ENCODE results near the gene ARHGEF7.

Gene ARHGEF7

DNA sequence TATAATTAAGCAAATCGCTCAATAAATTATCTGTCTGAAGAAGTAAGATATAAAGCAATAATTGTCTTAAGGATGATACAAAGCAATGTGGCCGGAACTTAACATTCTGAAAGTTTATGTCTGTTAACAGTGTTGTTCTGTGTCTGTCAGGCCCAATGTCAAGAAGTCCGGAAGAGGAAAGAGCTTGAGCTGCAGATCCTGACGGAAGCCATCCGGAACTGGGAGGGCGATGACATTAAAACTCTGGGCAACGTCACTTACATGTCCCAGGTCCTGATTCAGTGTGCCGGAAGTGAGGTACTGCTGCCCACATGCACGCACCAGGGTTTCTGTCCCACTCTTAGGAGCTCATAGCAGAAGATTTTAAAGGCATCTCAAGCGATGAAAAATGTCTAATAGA, 160.3 kb downstream of the ARHGEF7 start:
- Histone ChIP-seq H3K4me3 (ENCODE audit: low read depth, low read length) (peak overlapping the region; percentile 36), H2BK5ac (ENCODE audit: low read depth, low read length, poor library complexity) (no peak overlapping the region), H3K4me2 (ENCODE audit: low read length) (no peak overlapping the region), H3K9ac (ENCODE audit: low read length) (no peak overlapping the region), H3K27me3 (ENCODE audit: insufficient read depth, low read length) (no peaks in the 10 kb centered on the region), H2AFZ (ENCODE audit: insufficient read depth, low read length, poor library complexity) (no peak overlapping the region), H3K79me1 (ENCODE audit: low read length) (no peaks in the 10 kb centered on the region), H3K27ac (ENCODE audit: low read depth, low read length) (no peak overlapping the region), H4K91ac (ENCODE audit: low read depth, low read length) (no peak overlapping the region), H3K18ac (ENCODE audit: low read length) (no peak overlapping the region), H3K79me2 (ENCODE audit: control insufficient read depth, insufficient read depth, low read length, poor library complexity) (no peaks in the 10 kb centered on the region), H2BK120ac (ENCODE audit: insufficient read depth, low read length, poor library complexity) (no peak overlapping the region), H2AK5ac (ENCODE audit: low read length) (no peak overlapping the region), H3K4me1 (ENCODE audit: control insufficient read depth in 1 of 2, insufficient read depth in 2 of 2, low read length in 2 of 2) (no peaks in the 10 kb centered on the region), H3K36me3 (ENCODE audit: control insufficient read depth in 1 of 2, insufficient read depth in 2 of 2, low read length in 2 of 2) (peaks cover 26 to 43% of the 10 kb centered on the region in 2 experiments), H3K4ac (ENCODE audit: low read depth, low read length) (no peak overlapping the region), H3K14ac (ENCODE audit: low read length) (no peak overlapping the region), H2BK12ac (ENCODE audit: low read length) (no peak overlapping the region), H4K12ac (ENCODE audit: low read depth, low read length) (no peak overlapping the region), H3K9me3 (ENCODE audit: insufficient read depth, low read depth, low read length) (peaks cover 2% of the 10 kb centered on the region), H3K23ac (ENCODE audit: low read length) (peak overlapping the region; percentile 95), H4K8ac (ENCODE audit: low read depth, low read length) (no peak overlapping the region)
- WGBS (ENCODE audit: extremely low coverage, insufficient coverage, insufficient read length): no CpG with 5 or more reads among the region's 10 CpGs
- no peak for DNase-seq

DNA sequence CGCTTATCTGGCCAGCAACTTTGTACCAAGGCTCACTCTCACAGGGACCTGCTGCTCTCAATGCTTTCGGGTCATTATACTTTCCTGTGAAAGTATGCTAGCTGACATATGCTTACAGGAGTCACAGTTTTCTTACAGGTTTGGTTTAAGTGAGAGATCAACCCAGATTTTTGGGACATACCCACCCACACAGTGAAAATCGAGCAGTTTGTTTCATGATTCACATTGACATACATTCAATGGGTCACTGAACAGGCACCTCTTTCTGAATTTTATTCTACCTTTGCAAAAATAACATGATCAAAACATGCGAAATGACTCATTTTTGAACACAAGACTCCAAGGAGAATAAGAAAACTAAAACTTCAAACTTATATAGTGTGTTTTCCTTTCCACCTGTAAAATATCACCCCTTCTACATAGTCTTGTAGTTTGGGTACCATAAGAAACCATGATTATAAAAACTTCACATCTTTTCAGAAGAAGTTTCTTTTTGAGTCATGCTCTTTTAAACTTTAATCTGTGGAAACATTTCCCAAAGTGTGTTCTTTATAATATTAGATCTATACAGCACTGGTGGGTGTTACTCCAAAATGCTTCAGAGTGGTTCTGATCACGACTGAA, 161.0 kb downstream of the ARHGEF7 start:
- Histone ChIP-seq H2AK5ac (ENCODE audit: low read length) (no peak overlapping the region), H2AFZ (ENCODE audit: insufficient read depth, low read length, poor library complexity) (no peak overlapping the region), H2BK120ac (ENCODE audit: insufficient read depth, low read length, poor library complexity) (no peak overlapping the region), H3K14ac (ENCODE audit: low read length) (no peak overlapping the region), H3K23ac (ENCODE audit: low read length) (no peak overlapping the region), H3K79me1 (ENCODE audit: low read length) (no peaks in the 10 kb centered on the region), H2BK5ac (ENCODE audit: low read depth, low read length, poor library complexity) (no peak overlapping the region), H3K9me3 (ENCODE audit: insufficient read depth, low read depth, low read length) (peaks cover 2% of the 10 kb centered on the region), H3K27ac (ENCODE audit: low read depth, low read length) (no peak overlapping the region), H3K4me2 (ENCODE audit: low read length) (no peak overlapping the region), H3K18ac (ENCODE audit: low read length) (no peak overlapping the region), H4K91ac (ENCODE audit: low read depth, low read length) (no peak overlapping the region), H3K79me2 (ENCODE audit: control insufficient read depth, insufficient read depth, low read length, poor library complexity) (no peaks in the 10 kb centered on the region), H4K8ac (ENCODE audit: low read depth, low read length) (no peak overlapping the region), H3K27me3 (ENCODE audit: insufficient read depth, low read length) (no peaks in the 10 kb centered on the region), H3K4me1 (ENCODE audit: control insufficient read depth in 1 of 2, insufficient read depth in 2 of 2, low read length in 2 of 2) (no peaks in the 10 kb centered on the region), H3K36me3 (ENCODE audit: control insufficient read depth in 1 of 2, insufficient read depth in 2 of 2, low read length in 2 of 2) (peaks cover 27 to 47% of the 10 kb centered on the region in 2 experiments), H3K9ac (ENCODE audit: low read length) (no peak overlapping the region), H2BK12ac (ENCODE audit: low read length) (no peak overlapping the region), H3K4me3 (ENCODE audit: low read depth, low read length) (no peak overlapping the region), H3K4ac (ENCODE audit: low read depth, low read length) (no peak overlapping the region), H4K12ac (ENCODE audit: low read depth, low read length) (no peak overlapping the region)
- WGBS (ENCODE audit: extremely low coverage, insufficient coverage, insufficient read length): no CpG with 5 or more reads among the region's 5 CpGs
- no peak for DNase-seq

DNA sequence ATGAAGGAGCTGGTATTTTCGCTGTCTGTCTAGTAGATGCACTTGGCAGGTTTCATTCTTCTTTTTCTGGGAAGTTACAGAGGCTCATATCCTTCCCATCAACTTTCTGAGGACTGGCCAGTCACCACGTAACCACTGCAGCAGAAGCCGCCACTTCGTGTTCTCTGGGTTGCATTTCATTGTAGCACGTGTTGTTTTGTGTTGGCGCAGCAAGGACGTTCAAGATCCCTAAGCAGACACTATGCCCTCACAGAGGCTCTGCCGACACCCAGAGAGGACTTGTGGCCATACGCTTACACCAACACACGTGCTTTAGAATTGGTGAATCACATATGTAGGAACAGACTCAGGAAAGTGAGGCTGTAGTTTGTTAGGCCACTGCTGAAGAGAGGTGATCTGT, 163.1 kb downstream of the ARHGEF7 start:
- no peak overlapping the region for H4K91ac ChIP-seq (ENCODE audit: low read depth, low read length)
- no peak overlapping the region for H3K27ac ChIP-seq (ENCODE audit: low read depth, low read length)
- peak overlapping the region; percentile 11 for H3K23ac ChIP-seq (ENCODE audit: low read length)
- no peaks in the 10 kb centered on the region for H3K79me1 ChIP-seq (ENCODE audit: low read length)
- no peaks in the 10 kb centered on the region for H3K9me3 ChIP-seq (ENCODE audit: insufficient read depth, low read depth, low read length)
- no peak overlapping the region for H3K4ac ChIP-seq (ENCODE audit: low read depth, low read length)
- no peak overlapping the region for H2BK12ac ChIP-seq (ENCODE audit: low read length)
- no peak overlapping the region for H3K14ac ChIP-seq (ENCODE audit: low read length)
- H3K4me2 ChIP-seq (ENCODE audit: low read length): no peak overlapping the region
- no peak for DNase-seq
- H3K4me1 ChIP-seq (ENCODE audit: control insufficient read depth in 1 of 2, insufficient read depth in 2 of 2, low read length in 2 of 2): no peaks in the 10 kb centered on the region
- H3K18ac ChIP-seq (ENCODE audit: low read length): no peak overlapping the region
- no peak overlapping the region for H3K9ac ChIP-seq (ENCODE audit: low read length)
- H4K8ac ChIP-seq (ENCODE audit: low read depth, low read length): no peak overlapping the region
- WGBS (ENCODE audit: extremely low coverage, insufficient coverage, insufficient read length): no CpG with 5 or more reads among the region's 10 CpGs
- H3K27me3 ChIP-seq (ENCODE audit: insufficient read depth, low read length): no peaks in the 10 kb centered on the region
- peaks cover 30 to 46% of the 10 kb centered on the region in 2 experiments for H3K36me3 ChIP-seq (ENCODE audit: control insufficient read depth in 1 of 2, insufficient read depth in 2 of 2, low read length in 2 of 2)
- H2BK120ac ChIP-seq (ENCODE audit: insufficient read depth, low read length, poor library complexity): no peak overlapping the region
- H2BK5ac ChIP-seq (ENCODE audit: low read depth, low read length, poor library complexity): no peak overlapping the region
- H2AK5ac ChIP-seq (ENCODE audit: low read length): no peak overlapping the region
- no peak overlapping the region for H2AFZ ChIP-seq (ENCODE audit: insufficient read depth, low read length, poor library complexity)
- H3K79me2 ChIP-seq (ENCODE audit: control insufficient read depth, insufficient read depth, low read length, poor library complexity): no peaks in the 10 kb centered on the region
- H4K12ac ChIP-seq (ENCODE audit: low read depth, low read length): no peak overlapping the region
- H3K4me3 ChIP-seq (ENCODE audit: low read depth, low read length): no peak overlapping the region

DNA sequence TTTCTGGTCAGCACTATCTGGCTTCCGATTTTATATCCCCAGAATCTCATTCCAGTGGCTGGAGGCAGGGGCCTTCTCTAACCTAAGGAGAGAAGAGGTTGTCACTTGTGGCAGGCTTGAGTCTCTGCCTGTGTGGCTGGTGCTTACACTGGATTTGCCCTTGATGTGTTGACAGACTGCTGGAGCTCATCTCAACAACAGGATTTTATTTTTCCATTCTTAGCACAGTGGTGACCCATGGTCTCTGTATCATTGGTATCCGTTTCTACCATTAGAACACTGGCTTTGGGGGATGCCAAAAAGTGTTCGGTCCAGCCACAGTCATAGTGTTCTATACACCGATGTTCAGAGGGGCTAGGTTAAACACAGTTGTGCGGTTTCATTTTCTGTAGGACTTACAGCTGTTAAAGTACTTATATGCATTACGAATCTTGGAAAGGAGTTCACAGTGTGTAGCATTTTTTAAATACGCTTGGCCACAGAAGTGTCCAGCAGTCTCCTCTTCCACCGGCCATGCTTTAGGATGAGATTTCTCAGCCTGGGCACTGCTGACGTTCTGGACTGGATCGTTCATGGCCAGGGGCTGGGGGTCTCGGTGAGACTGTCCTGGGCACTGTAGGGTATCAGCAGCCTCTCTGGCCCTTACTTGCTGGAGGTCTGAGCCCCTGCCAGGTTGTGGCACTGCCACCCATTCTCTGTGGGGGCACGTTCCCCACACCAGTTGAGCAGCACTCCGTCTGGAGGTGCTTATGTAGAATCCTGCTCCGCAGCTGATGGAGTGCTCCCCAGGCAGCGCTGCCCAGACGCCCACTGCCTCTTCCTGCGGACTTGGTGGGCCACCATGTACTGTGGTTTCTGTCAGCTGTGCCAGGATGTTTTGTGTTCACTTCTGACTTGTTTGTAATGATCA, 163.9 kb downstream of the ARHGEF7 start:
- WGBS (ENCODE audit: extremely low coverage, insufficient coverage, insufficient read length): no CpG with 5 or more reads among the region's 17 CpGs
- H2BK5ac ChIP-seq (ENCODE audit: low read depth, low read length, poor library complexity): no peak overlapping the region
- H2AK5ac ChIP-seq (ENCODE audit: low read length): no peak overlapping the region
- no peak overlapping the region for H3K4me2 ChIP-seq (ENCODE audit: low read length)
- H2BK12ac ChIP-seq (ENCODE audit: low read length): no peak overlapping the region
- H3K9me3 ChIP-seq (ENCODE audit: insufficient read depth, low read depth, low read length): no peaks in the 10 kb centered on the region
- H3K79me1 ChIP-seq (ENCODE audit: low read length): no peaks in the 10 kb centered on the region
- no peak overlapping the region for H4K8ac ChIP-seq (ENCODE audit: low read depth, low read length)
- peaks cover 30 to 46% of the 10 kb centered on the region in 2 experiments for H3K36me3 ChIP-seq (ENCODE audit: control insufficient read depth in 1 of 2, insufficient read depth in 2 of 2, low read length in 2 of 2)
- H2BK120ac ChIP-seq (ENCODE audit: insufficient read depth, low read length, poor library complexity): no peak overlapping the region
- no peak overlapping the region for H3K4me3 ChIP-seq (ENCODE audit: low read depth, low read length)
- no peak overlapping the region for H4K91ac ChIP-seq (ENCODE audit: low read depth, low read length)
- H3K4me1 ChIP-seq (ENCODE audit: control insufficient read depth in 1 of 2, insufficient read depth in 2 of 2, low read length in 2 of 2): no peaks in the 10 kb centered on the region
- no peak overlapping the region for H3K14ac ChIP-seq (ENCODE audit: low read length)
- no peak overlapping the region for H2AFZ ChIP-seq (ENCODE audit: insufficient read depth, low read length, poor library complexity)
- H3K27ac ChIP-seq (ENCODE audit: low read depth, low read length): no peak overlapping the region
- H4K12ac ChIP-seq (ENCODE audit: low read depth, low read length): no peak overlapping the region
- no peak overlapping the region for H3K18ac ChIP-seq (ENCODE audit: low read length)
- no peaks in the 10 kb centered on the region for H3K27me3 ChIP-seq (ENCODE audit: insufficient read depth, low read length)
- no peak overlapping the region for H3K9ac ChIP-seq (ENCODE audit: low read length)
- H3K79me2 ChIP-seq (ENCODE audit: control insufficient read depth, insufficient read depth, low read length, poor library complexity): no peaks in the 10 kb centered on the region
- no peak overlapping the region for H3K4ac ChIP-seq (ENCODE audit: low read depth, low read length)
- no peak for DNase-seq
- no peak overlapping the region for H3K23ac ChIP-seq (ENCODE audit: low read length)

All from trophoblast cell (in vitro differentiated cells and primary cell).